ENCODE measurements around the gene DIP2C.
"Not testable (repeated sequence)": the region's sequence is repeated elsewhere in the genome, so short reads cannot be mapped to it uniquely, and the experiment has no call there.

The DIP2C gene

DNA sequence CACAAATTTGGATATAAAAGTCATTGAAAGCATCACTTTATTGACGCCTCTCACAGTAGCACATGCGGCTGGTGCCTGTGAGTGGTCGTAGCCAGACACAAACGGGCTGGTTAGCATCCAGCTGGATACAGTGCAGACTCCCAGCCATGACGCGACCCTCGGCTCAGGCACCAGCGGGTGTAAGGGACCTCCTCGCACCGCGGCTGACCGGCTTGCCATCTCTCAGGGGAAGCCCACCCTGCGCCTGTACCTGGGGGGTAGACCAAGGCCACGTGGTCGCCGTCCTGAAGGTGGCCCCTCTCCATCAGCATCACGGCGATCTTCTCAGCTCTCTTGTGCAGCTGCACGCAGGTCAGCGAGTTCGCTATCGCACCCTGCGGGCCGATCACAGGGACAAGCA lies 340.4 kb downstream of the DIP2C start:
- no peak for DNase-seq (ENCODE audit: low read depth)

DNA sequence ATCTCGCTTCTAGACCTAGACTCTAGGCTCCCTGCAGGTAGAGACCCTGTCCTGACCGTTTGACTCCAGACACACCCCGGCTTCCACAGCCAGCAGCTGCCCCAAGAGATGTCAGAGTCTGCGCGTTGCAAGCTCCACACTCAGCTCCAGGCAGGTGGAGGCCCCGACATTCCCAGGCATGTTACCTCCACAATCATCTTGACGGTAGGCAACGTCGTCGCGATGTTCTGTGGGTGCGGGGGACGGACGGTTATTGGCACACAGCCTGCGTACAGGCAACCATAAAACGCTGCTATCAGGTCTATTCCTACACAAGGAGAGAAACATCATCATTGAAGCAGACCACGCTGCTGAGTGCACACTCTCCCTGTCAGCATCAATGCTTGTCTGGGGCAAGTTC lies 341.0 kb downstream of the DIP2C start:
- no peak for DNase-seq (ENCODE audit: low read depth)

DNA sequence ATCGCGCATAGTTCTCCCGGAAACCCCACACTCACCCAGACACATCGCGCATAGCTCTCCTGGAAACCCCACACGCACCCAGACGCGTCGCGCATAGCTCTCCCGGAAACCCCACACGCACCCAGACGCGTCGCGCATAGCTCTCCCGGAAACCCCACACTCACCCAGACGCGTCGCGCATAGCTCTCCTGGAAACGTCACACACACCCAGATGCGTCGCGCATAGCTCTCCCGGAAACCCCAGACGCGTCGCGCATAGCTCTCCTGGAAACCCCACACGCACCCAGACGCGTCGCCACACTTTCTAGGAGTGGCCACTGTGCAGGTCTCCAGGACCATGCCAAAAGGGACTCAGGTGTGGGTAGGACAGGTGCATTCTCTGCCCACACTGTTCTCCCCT lies 341.7 kb downstream of the DIP2C start:
- DNase-seq (ENCODE audit: low read depth): not testable (repeated sequence)

DNA sequence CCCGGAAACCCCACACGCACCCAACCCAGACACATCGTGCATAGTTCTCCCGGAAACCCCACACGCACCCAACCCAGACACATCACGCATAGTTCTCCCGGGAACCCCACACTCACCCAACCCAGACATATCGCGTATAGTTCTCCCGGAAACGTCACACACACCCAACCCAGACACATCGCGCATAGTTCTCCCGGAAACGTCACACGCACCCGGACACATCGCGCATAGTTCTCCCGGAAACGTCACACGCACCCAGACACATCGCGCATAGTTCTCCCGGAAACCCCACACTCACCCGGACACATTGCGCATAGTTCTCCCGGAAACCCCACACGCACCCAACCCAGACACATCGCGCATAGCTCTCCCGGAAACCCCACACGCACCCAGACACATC lies 342.3 kb downstream of the DIP2C start:
- not testable (repeated sequence) for DNase-seq (ENCODE audit: low read depth)

DNA sequence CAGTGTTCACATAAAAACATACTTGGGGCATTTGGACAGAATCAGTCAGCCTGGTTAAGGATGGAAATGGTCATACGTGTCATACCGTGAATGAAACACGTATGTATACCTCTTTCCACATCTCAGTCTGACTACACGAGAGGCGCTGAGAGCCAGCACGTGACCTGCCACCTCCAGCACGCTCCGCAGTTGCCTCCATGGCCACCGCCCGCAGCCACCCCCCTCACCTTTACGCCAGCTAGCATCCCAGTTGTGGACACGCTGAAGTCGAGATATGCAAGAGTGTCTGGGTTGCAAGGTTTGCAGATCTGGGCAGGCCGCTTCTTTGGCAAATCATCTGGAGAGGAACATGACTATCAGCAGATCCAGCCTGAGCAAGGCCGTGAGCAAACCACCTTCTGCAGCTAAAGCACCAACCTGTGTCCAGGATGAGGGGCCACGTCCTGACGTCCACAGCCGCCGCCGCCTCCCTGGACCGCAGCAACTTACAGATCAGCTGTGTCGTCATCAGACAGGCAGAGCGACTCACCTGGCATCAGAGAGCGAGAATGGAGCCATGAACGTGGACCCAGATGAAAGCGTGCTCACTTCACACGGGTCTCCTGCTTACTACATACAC lies 344.8 kb downstream of the DIP2C start:
- DNase-seq (ENCODE audit: low read depth): no peak

DNA sequence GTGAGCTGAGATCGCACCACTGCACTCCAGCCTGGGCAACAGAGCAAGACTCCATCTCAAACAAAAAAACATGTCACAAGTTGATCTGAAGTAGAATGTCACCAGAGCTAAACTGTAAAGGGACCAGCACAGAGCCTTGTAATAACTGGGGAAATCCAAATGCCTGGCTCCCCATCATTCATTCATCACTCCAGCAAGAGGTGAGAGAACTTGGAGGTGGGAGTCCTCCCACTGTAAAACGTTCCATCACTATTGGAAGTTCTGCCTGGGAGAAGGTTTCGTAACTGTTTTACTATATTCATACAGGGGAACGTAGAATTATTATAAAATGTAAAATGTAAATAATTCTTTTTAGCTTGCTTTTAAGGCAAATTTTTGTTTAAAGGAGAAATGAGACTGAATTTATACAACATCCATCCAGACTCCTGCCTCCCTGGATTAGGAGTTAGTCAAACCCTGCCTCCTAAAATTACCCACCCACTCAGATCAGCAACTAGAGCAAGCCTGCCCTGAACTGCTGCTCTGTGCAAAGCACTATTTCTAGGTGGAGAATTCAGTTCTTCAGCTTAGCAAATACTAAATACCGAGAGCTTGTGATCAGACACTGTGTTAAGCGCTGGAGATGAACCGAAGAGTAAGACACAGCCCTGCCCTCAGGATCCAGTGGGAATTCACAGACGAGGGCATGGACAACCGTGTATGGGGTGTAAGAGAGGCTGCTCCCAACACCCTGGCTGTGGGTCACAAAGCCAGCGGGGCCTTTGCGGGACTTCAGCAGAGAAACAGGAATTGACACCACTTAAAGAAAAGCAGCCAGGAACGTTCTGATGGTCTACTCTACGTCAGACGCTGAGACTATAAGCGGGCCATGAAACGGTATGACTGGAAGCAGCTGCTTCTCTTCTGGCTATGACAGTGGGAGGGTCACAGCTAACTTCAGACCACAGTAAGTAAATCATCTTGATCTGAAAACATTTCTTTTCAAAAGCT lies 345.9 kb downstream of the DIP2C start:
- DNase-seq (ENCODE audit: low read depth): no peak

DNA sequence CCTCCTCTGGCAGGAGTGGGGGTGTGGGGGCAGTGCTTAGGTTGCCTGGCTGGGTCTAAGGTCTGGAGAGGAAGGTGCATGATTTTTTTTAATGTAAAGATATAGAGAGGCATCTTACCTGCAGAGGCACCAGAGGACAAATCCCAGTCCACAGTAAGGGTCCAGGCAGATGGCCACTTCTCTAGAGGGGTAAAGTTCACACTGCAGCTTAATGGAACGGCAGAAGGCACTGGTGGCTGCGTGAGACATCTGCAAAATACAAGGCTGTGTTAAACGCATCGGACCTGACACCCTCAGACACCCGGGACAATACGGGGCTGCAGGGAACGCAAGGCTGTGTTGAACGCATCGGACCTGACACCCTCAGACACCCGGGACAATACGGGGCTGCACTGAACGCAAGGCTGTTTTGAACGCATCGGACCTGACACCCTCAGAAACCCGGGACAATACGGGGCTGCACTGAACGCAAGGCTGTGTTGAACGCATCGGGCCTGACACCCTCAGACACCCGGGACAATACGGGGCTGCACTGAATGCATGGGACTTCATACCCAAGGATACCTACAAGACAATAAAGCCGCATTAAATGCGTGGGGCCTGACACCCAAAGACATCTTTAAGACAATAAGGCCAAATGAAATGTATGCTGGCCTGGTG lies 348.3 kb downstream of the DIP2C start:
- DNase-seq (ENCODE audit: low read depth): no peak

DNA sequence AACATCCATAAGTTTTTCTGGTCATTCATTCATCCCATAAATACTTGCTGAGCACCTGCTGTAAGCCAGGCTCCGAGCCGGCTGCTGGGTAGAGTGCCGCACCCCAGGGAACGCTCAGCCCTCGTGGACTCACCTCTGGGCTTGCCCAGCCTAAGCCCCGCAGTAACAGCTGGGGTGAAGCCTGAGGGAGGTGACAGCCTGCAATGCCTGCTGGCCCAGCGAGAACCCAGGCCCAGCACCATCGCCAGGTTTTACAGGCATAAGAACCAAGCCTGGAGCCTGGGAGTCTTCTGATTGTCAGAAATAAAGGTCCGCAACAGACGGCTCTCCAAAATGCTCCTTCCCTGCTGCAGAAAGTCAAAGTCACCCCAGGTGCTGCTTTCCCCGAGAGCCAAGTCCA lies 348.8 kb downstream of the DIP2C start:
- no peak for DNase-seq (ENCODE audit: low read depth)

DNA sequence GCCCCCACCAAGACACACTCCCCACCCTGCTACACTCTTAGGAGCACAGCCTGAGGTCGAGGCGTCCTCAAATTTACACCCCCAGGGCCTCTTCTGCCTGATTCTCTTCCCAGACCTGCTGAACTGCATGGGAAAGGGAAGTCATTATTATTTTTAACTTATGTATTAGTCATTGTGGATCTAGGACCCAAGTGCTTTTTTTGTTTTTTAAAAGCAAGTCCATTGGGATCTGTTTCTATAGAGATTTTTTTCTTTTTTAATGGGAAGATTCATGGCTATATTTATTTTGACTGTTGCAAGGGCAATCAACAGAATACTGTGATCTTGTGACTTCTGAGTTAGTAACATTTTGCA lies 350.5 kb downstream of the DIP2C start:
- DNase-seq (ENCODE audit: low read depth): no peak

DNA sequence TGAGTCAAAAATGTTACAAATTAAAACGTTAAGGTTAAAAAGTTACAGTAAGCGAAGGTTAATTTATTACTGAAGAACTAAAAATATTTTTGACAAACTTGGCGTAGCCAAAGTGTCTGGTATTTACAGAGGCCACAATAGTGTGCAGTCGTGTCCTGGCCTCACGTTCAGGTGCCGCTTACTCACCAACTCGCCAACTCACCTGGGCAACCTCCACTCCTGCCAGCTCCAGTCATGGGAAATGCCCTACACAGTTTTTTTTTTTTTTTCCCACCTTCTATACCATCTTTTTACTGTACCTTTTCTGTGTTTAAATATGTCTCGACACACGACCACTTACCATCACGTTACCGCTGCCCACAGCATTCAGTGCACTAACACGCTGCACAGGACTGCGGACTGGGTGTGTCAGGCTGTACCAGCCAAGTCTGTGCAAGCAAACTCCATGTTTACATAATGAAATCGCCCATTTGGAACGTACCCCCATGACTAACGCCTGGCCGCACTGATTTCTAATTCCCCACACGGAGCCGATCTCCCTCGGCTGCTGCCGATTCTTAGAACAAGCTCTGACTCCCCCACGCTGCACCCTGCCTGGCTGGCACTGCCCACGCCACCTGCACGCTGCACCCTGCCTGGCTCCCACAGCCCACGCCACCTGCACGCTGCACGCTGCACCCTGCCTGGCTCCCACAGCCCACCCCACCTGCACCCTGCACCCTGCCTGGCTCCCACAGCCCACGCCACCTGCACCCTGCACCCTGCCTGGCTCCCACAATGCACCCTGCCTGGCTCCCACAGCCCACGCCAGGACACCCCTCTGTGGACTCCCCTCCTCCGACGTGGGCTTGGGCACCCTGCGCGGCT lies 351.1 kb downstream of the DIP2C start:
- DNase-seq (ENCODE audit: low read depth): no peak

DNA sequence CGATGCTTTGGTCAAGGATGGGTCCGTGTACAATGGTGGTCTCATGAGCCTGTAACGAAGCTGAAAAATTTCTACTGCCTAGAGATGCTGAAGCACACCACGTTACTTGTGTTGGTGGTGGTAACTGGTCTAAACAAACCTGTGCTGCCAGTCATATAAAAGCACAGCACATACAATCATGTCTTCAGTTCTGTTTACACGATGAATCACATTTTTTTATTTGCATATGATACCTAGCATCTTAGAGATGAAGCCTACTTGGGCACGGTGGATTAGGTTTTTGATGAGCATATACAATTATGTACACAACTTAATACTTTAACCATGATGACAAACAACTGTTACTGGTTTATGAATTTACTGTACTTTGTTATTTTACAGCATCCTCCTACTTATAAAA lies 353.2 kb downstream of the DIP2C start:
- DNase-seq (ENCODE audit: low read depth): no peak

DNA sequence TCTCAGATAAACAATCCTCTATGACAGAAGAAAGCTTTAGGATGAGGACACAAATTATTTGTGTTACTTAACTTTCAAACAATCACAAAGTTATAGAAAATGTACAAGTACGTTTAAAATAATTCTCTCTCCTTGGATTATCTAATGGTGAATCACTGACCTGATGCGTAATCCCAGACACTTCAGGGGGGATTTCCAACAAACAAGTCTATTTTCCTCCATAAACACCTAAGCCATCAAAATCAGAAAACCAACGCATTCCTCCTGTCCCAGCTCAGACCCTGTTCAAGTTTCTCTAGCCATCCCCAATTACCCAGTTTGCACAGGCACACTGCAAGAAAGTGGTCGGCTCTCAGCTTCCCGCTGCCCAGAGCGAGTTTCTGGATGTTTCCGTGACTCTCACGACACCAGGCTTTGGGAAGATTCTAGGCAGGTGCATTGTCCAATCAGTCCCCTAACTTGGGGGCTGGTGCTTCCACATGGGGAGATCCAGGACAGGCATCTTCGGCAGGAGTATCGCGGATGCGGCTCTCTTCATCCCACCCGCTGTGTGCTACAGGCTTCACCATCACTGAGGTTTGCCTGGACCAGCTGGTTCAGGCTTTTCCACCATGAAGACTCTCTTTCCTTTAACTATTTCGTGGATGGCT lies 354.2 kb downstream of the DIP2C start:
- DNase-seq (ENCODE audit: low read depth): no peak

DNA sequence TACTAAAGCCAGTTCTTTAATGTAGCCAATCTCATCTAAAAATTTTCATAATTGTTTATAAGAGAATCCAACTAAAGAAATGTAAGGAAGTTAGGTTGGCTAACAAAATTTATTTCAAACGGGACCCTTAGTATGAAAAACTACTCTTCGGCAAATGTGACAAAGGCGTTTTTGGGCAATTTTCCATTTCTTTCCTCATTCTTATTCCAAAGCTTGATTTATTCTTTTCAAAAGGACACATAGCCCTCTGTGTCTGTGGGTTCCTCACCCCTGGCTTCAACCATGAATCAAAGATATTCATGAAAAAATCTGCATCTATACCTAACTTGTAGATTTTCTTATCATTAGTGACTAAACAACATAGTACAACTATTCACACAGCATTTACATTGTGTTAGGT lies 358.3 kb downstream of the DIP2C start:
- DNase-seq (ENCODE audit: low read depth): no peak

DNA sequence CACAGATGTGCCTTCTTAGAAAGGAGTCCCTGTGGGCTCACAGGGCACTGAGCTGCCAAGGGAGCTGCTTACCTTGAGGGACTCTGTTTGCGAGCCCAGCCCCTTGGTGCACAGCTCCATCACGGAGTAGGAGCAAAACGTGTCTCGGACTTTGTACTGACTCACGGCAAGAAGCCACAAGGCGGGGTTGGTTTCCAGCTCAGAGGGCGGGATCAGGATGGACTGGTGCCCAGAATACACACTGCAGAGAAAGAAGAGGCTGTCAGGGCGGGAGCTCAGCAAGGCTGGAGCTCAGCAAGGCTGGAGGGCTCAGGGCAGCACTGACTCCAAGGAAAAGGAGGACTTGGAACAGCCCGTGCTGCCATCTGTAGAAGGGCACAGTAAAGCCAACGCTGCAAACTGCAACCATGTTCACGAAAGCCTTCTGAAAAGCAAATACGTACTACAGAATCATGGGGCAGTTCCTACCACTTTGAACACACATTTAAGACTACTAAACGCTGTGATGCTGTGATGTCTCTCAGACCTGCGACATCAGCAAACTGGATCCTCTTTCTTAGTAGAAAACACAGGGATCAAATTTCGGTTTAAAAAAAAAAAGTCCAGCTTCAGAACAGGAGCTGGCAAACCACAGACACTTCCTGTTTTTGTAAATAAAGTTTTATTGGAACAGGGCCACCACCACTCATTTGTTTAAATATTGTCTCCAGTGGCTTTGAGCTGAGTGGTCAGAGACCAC lies 359.9 kb downstream of the DIP2C start:
- DNase-seq (ENCODE audit: low read depth): no peak

DNA sequence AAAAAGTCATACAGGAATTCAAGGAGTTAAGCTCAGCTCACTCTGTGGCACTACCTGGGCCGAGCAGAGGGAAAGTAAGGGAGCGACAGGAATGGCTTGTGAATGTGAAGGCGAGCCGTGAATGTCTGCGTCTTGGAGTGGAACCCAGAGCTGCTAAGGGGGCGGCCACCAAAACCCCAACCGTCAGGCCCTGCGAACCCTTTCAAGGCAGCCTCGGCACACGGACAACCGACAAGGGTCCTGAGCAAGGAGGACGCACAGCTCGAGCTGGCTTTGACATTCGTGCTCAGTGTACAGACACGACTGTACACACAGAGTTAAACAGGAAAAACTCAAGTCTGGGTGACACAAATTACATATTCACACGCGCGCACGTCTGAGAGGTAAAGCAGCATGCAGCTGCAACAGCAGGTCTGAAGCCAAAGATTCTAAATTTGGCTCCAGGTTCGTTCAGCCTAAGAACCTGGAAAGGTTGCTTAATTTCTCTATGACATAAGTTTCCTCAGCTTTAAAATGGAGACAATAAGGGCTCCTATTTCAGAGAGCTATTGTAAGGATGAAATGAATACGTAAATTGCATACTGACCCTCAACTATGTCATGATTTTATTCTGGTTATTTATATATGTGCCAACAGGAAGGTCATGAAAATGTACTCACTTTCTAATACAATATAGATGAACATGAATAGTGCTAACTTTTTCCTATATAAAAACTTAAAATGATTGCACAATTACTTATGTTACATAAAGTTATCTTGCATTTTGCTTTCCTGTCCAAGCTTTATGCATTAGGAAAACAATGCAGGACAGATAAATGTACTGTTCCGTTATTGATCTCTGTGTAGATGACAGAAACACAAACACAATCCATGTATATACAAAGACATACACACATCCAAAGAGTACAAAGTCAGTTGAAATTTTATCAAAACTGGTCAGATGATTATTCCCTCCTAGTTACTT lies 361.3 kb downstream of the DIP2C start:
- no peak for DNase-seq (ENCODE audit: low read depth)

DNA sequence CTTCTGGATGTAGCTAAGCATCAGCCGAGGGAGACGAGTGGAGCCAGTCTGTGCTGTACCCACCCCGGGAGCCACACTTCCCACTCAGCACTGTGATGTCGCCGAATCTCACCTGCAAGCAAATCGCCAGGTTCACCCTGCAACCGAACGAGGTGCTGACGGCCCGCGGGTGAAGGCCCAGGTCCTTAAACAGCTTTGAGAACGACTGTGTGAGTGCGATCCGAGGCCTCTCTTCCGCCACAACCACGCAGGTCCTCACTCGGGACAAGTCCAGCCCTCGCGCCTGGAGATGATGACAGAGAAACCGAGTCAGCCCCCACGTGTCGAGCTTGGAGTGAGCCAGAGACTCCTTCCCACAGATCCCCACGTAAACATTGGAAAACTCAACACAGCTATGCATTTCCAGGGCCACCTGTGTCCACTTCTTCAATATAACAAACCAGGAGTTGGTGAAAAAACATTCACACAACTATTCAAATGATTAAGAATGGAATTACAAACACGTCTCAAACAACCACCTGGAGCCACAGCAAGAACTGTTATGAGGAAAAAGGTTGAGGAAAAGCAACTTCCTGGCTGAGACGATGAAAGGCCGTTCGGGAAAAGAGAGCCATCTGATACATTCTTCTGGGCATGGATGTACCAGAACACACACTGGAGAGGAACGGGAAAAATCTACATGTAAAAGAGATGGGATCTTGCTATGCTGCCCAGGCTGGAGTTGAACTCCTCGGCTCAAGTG lies 362.4 kb downstream of the DIP2C start:
- no peak for DNase-seq (ENCODE audit: low read depth)

DNA sequence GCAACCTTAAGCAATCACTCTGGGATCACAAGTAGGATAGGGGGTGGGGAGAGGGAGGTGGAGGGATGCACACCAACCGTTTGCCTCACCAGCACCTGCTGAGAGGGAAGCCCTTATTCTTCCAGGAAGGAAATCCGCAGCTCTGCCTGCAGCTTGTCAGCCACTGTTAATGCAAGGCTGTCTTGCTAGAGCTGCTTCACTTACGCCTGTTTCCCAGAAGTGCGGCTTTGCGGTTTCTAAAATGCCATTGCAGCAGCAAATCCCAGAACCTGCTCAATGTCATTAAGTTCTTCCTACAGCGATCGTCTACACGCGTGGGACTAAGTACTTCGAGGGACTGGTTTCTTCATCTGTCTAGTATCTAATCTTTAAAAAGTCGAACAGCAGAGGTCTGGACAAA lies 363.1 kb downstream of the DIP2C start:
- no peak for DNase-seq (ENCODE audit: low read depth)

DNA sequence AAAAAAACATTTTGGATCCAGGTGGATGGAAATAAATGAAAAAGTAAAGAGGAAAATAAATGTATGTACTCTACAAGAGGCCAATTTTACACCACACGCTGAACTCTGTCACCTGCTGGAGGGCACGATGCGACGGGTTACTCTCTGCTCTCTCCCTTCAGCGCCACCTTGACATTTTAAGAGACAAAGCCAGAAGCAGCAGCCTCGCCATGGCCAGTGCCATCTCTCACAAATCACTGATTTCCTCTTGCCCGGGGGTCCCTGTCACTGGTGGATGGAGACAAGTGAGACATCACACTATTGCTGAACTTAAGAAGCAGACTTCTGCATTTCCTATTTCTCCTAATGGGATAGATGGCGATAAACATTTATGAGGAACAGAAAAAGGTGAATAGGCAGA lies 364.2 kb downstream of the DIP2C start:
- DNase-seq (ENCODE audit: low read depth): no peak

DNA sequence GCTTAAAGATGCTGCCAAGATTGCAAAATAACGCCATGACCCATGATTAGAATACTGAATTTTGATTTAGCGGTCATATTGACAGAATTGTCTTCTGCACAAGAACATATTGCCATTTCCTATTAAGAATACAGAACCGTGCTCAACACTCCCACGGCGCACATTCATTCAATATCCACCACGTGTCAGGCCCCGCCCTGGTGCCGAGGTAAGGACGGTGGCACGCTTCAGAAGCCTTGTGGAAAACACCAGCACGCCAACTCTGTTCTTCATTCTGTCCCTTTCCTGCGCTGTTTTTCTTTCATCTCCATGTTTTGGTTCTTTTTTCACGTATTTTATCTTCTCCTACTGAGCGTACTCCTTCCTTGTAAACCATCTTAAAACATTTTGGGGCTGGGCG lies 364.9 kb downstream of the DIP2C start:
- no peak for DNase-seq (ENCODE audit: low read depth)

Measured in stimulated activated CD8-positive, alpha-beta memory T cell treated with anti-CD3 and anti-CD28 coated beads, Interleukin-12 subunit alpha, Interleukin-12 subunit beta, amount 100 ng/mL, for 1 hour (primary cell).